Endothelial cell of umbilical vein (primary cell): Measurements from ENCODE around the gene KATNAL2.

Experiments
- CTCF ChIP-seq, 2 donors: IDR thresholded peaks; 1 replicate in 1 of 2; 2 replicates in 1 of 2; pipeline ENCODE4 v1.5.1; 2011; ENCODE audit warnings: low read length in 2 of 2, mild to moderate bottlenecking in 2 of 2, moderate library complexity in 2 of 2, control low read depth in 1 of 2, inconsistent platforms in 1 of 2, low read depth in 1 of 2; ENCODE audit not compliant: insufficient read depth in 1 of 2; ENCODE audit errors: extremely low read depth in 1 of 2
- EZH2 ChIP-seq: IDR thresholded peaks from 2 replicates; pipeline ENCODE4 v1.6.1; 2012; ENCODE audit warnings: borderline replicate concordance, low read depth, mild to moderate bottlenecking, moderate library complexity, low read length, inconsistent platforms; ENCODE audit not compliant: severe bottlenecking
- FOS ChIP-seq: IDR thresholded peaks from 2 replicates; pipeline ENCODE4 v1.6.1; 2011; ENCODE audit warnings: mild to moderate bottlenecking, low read length, moderate library complexity, borderline replicate concordance; ENCODE audit not compliant: insufficient read depth
- GATA2 ChIP-seq: IDR thresholded peaks from 2 replicates; pipeline ENCODE4 v1.7.0; 2011; ENCODE audit warnings: low read depth, mild to moderate bottlenecking, moderate library complexity, mixed read lengths, low read length; ENCODE audit not compliant: insufficient read length, insufficient read depth
- JUN ChIP-seq: IDR thresholded peaks from 2 replicates; pipeline ENCODE4 v1.6.1; 2011; ENCODE audit warnings: borderline replicate concordance, low read depth; ENCODE audit not compliant: insufficient read length, insufficient read depth
- MYC ChIP-seq: IDR thresholded peaks from one replicate; pipeline ENCODE4 v1.6.1; 2011; ENCODE audit warnings: mild to moderate bottlenecking, low read depth, low read length
- POLR2A ChIP-seq: IDR thresholded peaks from 2 replicates; pipeline ENCODE4 v1.6.1; 2012; ENCODE audit warnings: low read depth, mild to moderate bottlenecking, control low read depth, low read length
- POLR2AphosphoS5 ChIP-seq: IDR thresholded peaks from 2 replicates; pipeline ENCODE4 v1.6.1; 2012; ENCODE audit warnings: low read depth, mild to moderate bottlenecking, control low read depth, low read length, moderate library complexity; ENCODE audit not compliant: insufficient read depth
- TF ChIP-seq, protein P1 (sequence below): IDR thresholded peaks from 2 replicates; pipeline ENCODE4 v1.6.1; 2011; ENCODE audit not compliant: insufficient read depth, insufficient read length

- no peak for TF ChIP-seq POLR2A
- TF ChIP-seq CTCF (IDR thresholded peaks at IDR 0.05; ENCODE audit: extremely low read depth in 1 of 2, insufficient read depth in 1 of 2, low read depth in 1 of 2, low read length in 2 of 2) = no peak
- no peak for TF ChIP-seq EZH2
- TF ChIP-seq, protein P1, sequence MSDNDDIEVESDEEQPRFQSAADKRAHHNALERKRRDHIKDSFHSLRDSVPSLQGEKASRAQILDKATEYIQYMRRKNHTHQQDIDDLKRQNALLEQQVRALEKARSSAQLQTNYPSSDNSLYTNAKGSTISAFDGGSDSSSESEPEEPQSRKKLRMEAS = no peak
- no peak for TF ChIP-seq POLR2AphosphoS5
- TF ChIP-seq JUN = no peak
- TF ChIP-seq FOS = no peak
- no peak for TF ChIP-seq GATA2
- no peak for TF ChIP-seq MYC
These were observed 178.4 kb downstream of the KATNAL2 start for GRCh38 chr18:47095810-47096209.
